K562 (cell line): ENCODE results near the gene CHD2. TPM values are rescaled to one million over a fixed set of nuclear protein-coding genes. Genes with fewer than 3 reads are reported as not detected.

Experiments
- ATAC-seq: fragments of 200-7000 bp; cut with Tn5 transposase; 3 replicates; pipeline ENCODE4 v1.9.1; 2020; ENCODE audit warnings: moderate library complexity
- BruUV-seq: library from RNA; stranded (reverse); fragments of 400-500 nt; replicated peaks from 2 replicates; lab custom pipeline; 2021; lab: Mats Ljungman, UMichigan
- CTCF ChIA-PET: fragments of 300-600 bp; formaldehyde crosslinking; extraction: SDS; loops from one replicate; lab custom pipeline; 2021; ENCODE audit warnings: low intra/inter-chr PET ratio; lab: Yijun Ruan, JAX
- POLR2A ChIA-PET: fragments of 300-600, 350-650 bp; sonication (Branson Sonifier 250); formaldehyde crosslinking; extraction: SDS; loops from one replicate; lab custom pipeline; 2021; ENCODE audit warnings: antibody characterized with exemption, inconsistent platforms; lab: Yijun Ruan, JAX
- DNase-seq, 4 experiments: peaks; one replicate each; pipeline versions ENCODE4 v3.0.0 to v3.0.0-alpha.2; 2011 to 2018; ENCODE audit warnings: low spot score in 3 of 4, mixed read lengths in 3 of 4; ENCODE audit errors: extremely low read depth in 1 of 4
- FAIRE-seq: peaks from 2 replicates; lab custom pipeline; 2011; peaks lifted over from hg19 to GRCh38; lab: Jason Lieb, UNC
- H2AFZ ChIP-seq: 2 replicates; pipeline ENCODE4 v1.6.0; 2011; ENCODE audit warnings: low read depth, low read length, control low read depth, inconsistent platforms
- H3K27ac ChIP-seq: fragments of 200-600 bp; 3 replicates; pipeline ENCODE4 v1.8.0; 2011; ENCODE audit warnings: low read depth, mild to moderate bottlenecking, control low read depth, inconsistent platforms, low read length, moderate library complexity, mixed read lengths; ENCODE audit errors: extremely low read depth
- H3K27me3 ChIP-seq, 2 experiments: fragments of 300-600 bp in 1 of 2; 2 replicates in 1 of 2; 3 replicates in 1 of 2; pipeline versions ENCODE4 v1.6.0 to v1.8.0; 2011; ENCODE audit warnings: inconsistent platforms in 2 of 2, low read length in 2 of 2, mild to moderate bottlenecking in 1 of 2, mixed read lengths in 1 of 2, moderate library complexity in 1 of 2; ENCODE audit not compliant: control insufficient read depth in 2 of 2, insufficient read depth in 2 of 2
- H3K36me3 ChIP-seq: fragments of 300-600 bp; 3 replicates; pipeline ENCODE4 v1.8.0; 2011; ENCODE audit warnings: mild to moderate bottlenecking, low read length, inconsistent platforms; ENCODE audit not compliant: control insufficient read depth, insufficient read depth
- H3K4me1 ChIP-seq, 2 experiments: fragments of 200-600 bp in 1 of 2; replicated peaks in 1 of 2; 2 replicates in 1 of 2; 3 replicates in 1 of 2; pipeline versions ENCODE4 v1.5.1 to v1.8.0; 2011; ENCODE audit warnings: inconsistent platforms in 2 of 2, low read length in 2 of 2, mild to moderate bottlenecking in 1 of 2, mixed read lengths in 1 of 2, moderate library complexity in 1 of 2; ENCODE audit not compliant: control insufficient read depth in 2 of 2, insufficient read depth in 2 of 2
- H3K4me2 ChIP-seq: 2 replicates; pipeline ENCODE4 v1.6.1; 2011; ENCODE audit warnings: low read length, control low read depth, inconsistent platforms, mixed read lengths; ENCODE audit not compliant: insufficient read depth
- H3K4me3 ChIP-seq: fragments of 200-600 bp; sonication (generic), shearing (Covaris generic); 2 replicates; pipeline ENCODE4 v1.5.1; 2016; ENCODE audit warnings: control low read depth, inconsistent platforms
- H3K79me2 ChIP-seq: fragments of 200-600 bp; 3 replicates; pipeline ENCODE4 v1.8.0; 2011; ENCODE audit warnings: low read length, inconsistent platforms; ENCODE audit not compliant: control insufficient read depth, insufficient read depth
- H3K9ac ChIP-seq, 2 experiments: 2 replicates each; pipeline versions ENCODE4 v1.6.0 to v1.6.1; 2011; ENCODE audit warnings: low read depth in 2 of 2, low read length in 2 of 2, control low read depth in 1 of 2, inconsistent platforms in 1 of 2, mild to moderate bottlenecking in 1 of 2, mixed read lengths in 1 of 2; ENCODE audit not compliant: insufficient read depth in 1 of 2
- H3K9me1 ChIP-seq: one replicate; pipeline ENCODE4 v1.6.0; 2011; ENCODE audit warnings: inconsistent platforms, mild to moderate bottlenecking, low read length, moderate library complexity; ENCODE audit not compliant: control insufficient read depth, insufficient read depth
- H3K9me3 ChIP-seq: replicated peaks from 2 replicates; pipeline ENCODE4 v1.5.1; 2011; ENCODE audit warnings: low read depth, low read length, inconsistent platforms; ENCODE audit not compliant: control insufficient read depth, insufficient read depth
- H4K20me1 ChIP-seq: replicated peaks from 2 replicates; pipeline ENCODE4 v1.6.1; 2011; ENCODE audit warnings: low read length, inconsistent platforms, mixed read lengths; ENCODE audit not compliant: control insufficient read depth, insufficient read depth
- CUX1 ChIP-seq: fragments of 200-800 bp; sonication (Bioruptor generic); IDR thresholded peaks from 2 replicates; pipeline ENCODE4 v1.6.1; 2016; ENCODE audit warnings: missing genetic modification characterization, missing compliant biosample characterization
- KLF13 ChIP-seq: fragments of 450-650 bp; IDR thresholded peaks from 2 replicates; pipeline ENCODE4 v1.6.1; 2016; ENCODE audit warnings: missing genetic modification characterization, low read depth, mild to moderate bottlenecking, missing compliant biosample characterization, moderate library complexity, borderline replicate concordance
- MCM5 ChIP-seq: fragments of 450-650 bp; IDR thresholded peaks from 2 replicates; pipeline ENCODE4 v1.6.1; 2016; ENCODE audit warnings: low read depth
- NBN ChIP-seq: fragments of 450-650 bp; IDR thresholded peaks from 2 replicates; pipeline ENCODE4 v1.6.1; 2016; ENCODE audit warnings: low read depth, mild to moderate bottlenecking
- SLC30A9 ChIP-seq: fragments of 250-450 bp; sonication (Bioruptor Pico); IDR thresholded peaks from 2 replicates; pipeline ENCODE4 v1.8.0; 2022; ENCODE audit warnings: mild to moderate bottlenecking, moderate library complexity
- SRSF9 ChIP-seq: fragments of 200-400 bp; formaldehyde crosslinking; IDR thresholded peaks from 2 replicates; pipeline ENCODE4 v1.6.1; 2017; ENCODE audit warnings: low read depth, low read length, borderline replicate concordance
- ZBTB17 ChIP-seq: fragments of 450-650 bp; formaldehyde crosslinking; IDR thresholded peaks from 2 replicates; pipeline ENCODE4 v1.4.0; 2020; ENCODE audit warnings: mild to moderate bottlenecking
- ZFX ChIP-seq: sonication (generic); formaldehyde crosslinking; IDR thresholded peaks from 2 replicates; pipeline ENCODE4 v1.8.0; 2022; ENCODE audit warnings: mild to moderate bottlenecking, missing genetic modification reagents, moderate library complexity
- ZNF444 ChIP-seq: fragments of 250-450 bp; sonication (Bioruptor Pico); IDR thresholded peaks from 2 replicates; pipeline ENCODE4 v1.4.0; 2020; ENCODE audit warnings: mild to moderate bottlenecking, moderate library complexity
- WGBS: fragments of 100-300 bp; shearing (Covaris generic); methylation state at CpG from one replicate; pipeline ENCODE4 v1.1.6; 2016; ENCODE audit warnings: low coverage, mixed read lengths; ENCODE audit not compliant: insufficient coverage; ENCODE audit errors: missing lambda C conversion rate; 5-methylcytosine and 5-hydroxymethylcytosine counted together
- in situ Hi-C: fragments of 300-500 bp; cut with MboI; formaldehyde crosslinking; loops from 4 replicates; pipeline ENCODE4 v1.15.0; 2018; ENCODE audit warnings: inconsistent platforms, mixed read lengths
- intact Hi-C: fragments of 100-400 bp; cut with micrococcal nuclease; formaldehyde crosslinking; loops from 2 replicates; pipeline ENCODE4 v1.14.2; 2022
- polyA plus RNA-seq, 8 experiments: library from polyadenylated mRNA; depleted of rRNA in 4 of 8; stranded (reverse) in 5 of 8; unstranded in 3 of 8; fragments of >200 nt; fragmentation: Nextera tagmentation in 2 of 8; fragmentation: Illumina TruSeq in 1 of 8; extraction: Ambion mirVana in 2 of 8; extraction: Trizol in 1 of 8; gene quantifications; 2 replicates each; pipeline versions ENCODE4 v1.2.1 to v1.2.3, GENCODE V29; 2011 to 2014; ENCODE audit warnings: inconsistent platforms in 1 of 8, missing spikeins in 1 of 8
- total RNA-seq, 7 experiments: library from RNA; depleted of rRNA in 6 of 7; stranded (reverse); fragments of >200 nt in 6 of 7; fragmentation: Illumina TruSeq in 2 of 7; extraction: Trizol in 2 of 7; gene quantifications; 2 replicates each; pipeline versions ENCODE4 v1.2.1 to v1.2.3, GENCODE V29; 2011 to 2021; ENCODE audit warnings: low replicate concordance in 1 of 7

Gene CHD2
- total and polyA plus RNA-seq, 9 of the 15 experiments (the other 6 are each of a cell fraction or from before 2014, with no cell fraction given), result 38.9 to 70.8 (median 56.2) TPM

GRCh38 chr15:92853222-92853621, 46.9 kb upstream of the CHD2 start:
- Histone ChIP-seq H3K27me3 (no peaks in the 10 kb centered on the region), H2AFZ (peak overlapping the region; percentile 60), H3K9ac (no peak overlapping the region), H4K20me1 (no peaks in the 10 kb centered on the region), H3K9me3 (no peaks in the 10 kb centered on the region), H3K4me2 (no peak overlapping the region), H3K4me1 (peaks cover 8 to 14% of the 10 kb centered on the region in 2 experiments), H3K4me3 (no peak overlapping the region), H3K9me1 (no peaks in the 10 kb centered on the region), H3K36me3 (no peaks in the 10 kb centered on the region), H3K79me2 (no peaks in the 10 kb centered on the region), H3K27ac (no peak overlapping the region)
- TF ChIP-seq KLF13 (no peak), ZBTB17 (CRISPR knock-in tag) (no peak), ZNF444 (no peak), SRSF9 (no peak), CUX1 (CRISPR knock-in tag) (no peak), ZFX (CRISPR knock-in tag) (no peak), NBN (no peak), MCM5 (no peak), SLC30A9 (no peak)
- ChIA-PET CTCF (no interaction called here), POLR2A (interaction anchor here (0.7 to 1.3 kb wide), 4 partner anchors 14 to 51 kb away, joined by 3 to 6 read pairs (median 4); partner anchors contain the start of gene CHD2)
- in situ Hi-C loops, result no loop called here
- intact Hi-C loops, result no loop called here
- ATAC-seq (no peak), DNase-seq (no peak), FAIRE-seq (no peak)
- WGBS, result 68% methylated on average over 9 of the region's 9 CpGs
- BruUV-seq, result no TSS peak
